ENCODE results near the gene EVL. TPM values are rescaled to one million over a fixed set of nuclear protein-coding genes. Genes with fewer than 3 reads are reported as not detected.

EVL gene
- total and polyA plus RNA-seq, 10 of the 15 experiments (the other 5 are each of a cell fraction or from before 2014, with no cell fraction given): 11.9 to 341 (median 89.8) TPM

- TF ChIP-seq MXI1 (IDR thresholded peaks at IDR 0.05; ENCODE audit: low read depth, low read length) (no peak), ZSCAN29 (IDR thresholded peaks at IDR 0.05) (no peak), ZBTB11 (CRISPR knock-in tag; IDR thresholded peaks at IDR 0.05) (no peak), USF1 (IDR thresholded peaks at IDR 0.05; ENCODE audit: borderline replicate concordance, extremely low read length, insufficient read depth, low read depth, low read length) (peak; percentile 53), RAD21 (IDR thresholded peaks at IDR 0.05; ENCODE audit: insufficient read depth, low read depth, low read length) (peak; percentile 45; the same call in 1 of the 2 replicates)
Observed at GRCh38 chr14:100025111-100025510, 40.1 kb upstream of the EVL start (continued).

GRCh38 chr14:100027771-100028490 is 37.3 kb upstream of the EVL start:
- ChIA-PET CTCF (interaction anchor here (8.0 kb wide), 1 partner anchor 45 kb away, joined by 100 read pairs; no protein-coding TSS in a partner anchor), SMC1A (ENCODE audit: uncharacterized antibody, unreplicated experiment) (interaction anchor here (4.0 kb wide), 1 partner anchor 45 kb away, joined by 52 read pairs; no protein-coding TSS in a partner anchor), POLR2A (no interaction called here), RAD21 (ENCODE audit: unreplicated experiment) (interaction anchor here (0.7 kb wide), 1 partner anchor 762 kb away, joined by 3 read pairs; no protein-coding TSS in a partner anchor)
- H3K4me3 ChIP-seq: no peak overlapping the region
- H3K27me3 ChIP-seq (replicated peaks in 1 of 2; ENCODE audit: control insufficient read depth in 2 of 2, insufficient read depth in 2 of 2, low read length in 1 of 2): no peaks in the 10 kb centered on the region
- FAIRE-seq: no peak
- H3K36me3 ChIP-seq (ENCODE audit: control insufficient read depth in 2 of 2, insufficient read depth in 2 of 2, low read length in 1 of 2): no peaks in the 10 kb centered on the region
- no peaks in the 10 kb centered on the region for H4K20me1 ChIP-seq (ENCODE audit: control insufficient read depth, insufficient read depth)
- H2AFZ ChIP-seq (ENCODE audit: control insufficient read depth, low read depth, low read length): no peak overlapping the region
- TF ChIP-seq USF1 (IDR thresholded peaks at IDR 0.05; ENCODE audit: borderline replicate concordance, extremely low read length, insufficient read depth, low read depth, low read length): no peak
- TF ChIP-seq, protein P1, sequence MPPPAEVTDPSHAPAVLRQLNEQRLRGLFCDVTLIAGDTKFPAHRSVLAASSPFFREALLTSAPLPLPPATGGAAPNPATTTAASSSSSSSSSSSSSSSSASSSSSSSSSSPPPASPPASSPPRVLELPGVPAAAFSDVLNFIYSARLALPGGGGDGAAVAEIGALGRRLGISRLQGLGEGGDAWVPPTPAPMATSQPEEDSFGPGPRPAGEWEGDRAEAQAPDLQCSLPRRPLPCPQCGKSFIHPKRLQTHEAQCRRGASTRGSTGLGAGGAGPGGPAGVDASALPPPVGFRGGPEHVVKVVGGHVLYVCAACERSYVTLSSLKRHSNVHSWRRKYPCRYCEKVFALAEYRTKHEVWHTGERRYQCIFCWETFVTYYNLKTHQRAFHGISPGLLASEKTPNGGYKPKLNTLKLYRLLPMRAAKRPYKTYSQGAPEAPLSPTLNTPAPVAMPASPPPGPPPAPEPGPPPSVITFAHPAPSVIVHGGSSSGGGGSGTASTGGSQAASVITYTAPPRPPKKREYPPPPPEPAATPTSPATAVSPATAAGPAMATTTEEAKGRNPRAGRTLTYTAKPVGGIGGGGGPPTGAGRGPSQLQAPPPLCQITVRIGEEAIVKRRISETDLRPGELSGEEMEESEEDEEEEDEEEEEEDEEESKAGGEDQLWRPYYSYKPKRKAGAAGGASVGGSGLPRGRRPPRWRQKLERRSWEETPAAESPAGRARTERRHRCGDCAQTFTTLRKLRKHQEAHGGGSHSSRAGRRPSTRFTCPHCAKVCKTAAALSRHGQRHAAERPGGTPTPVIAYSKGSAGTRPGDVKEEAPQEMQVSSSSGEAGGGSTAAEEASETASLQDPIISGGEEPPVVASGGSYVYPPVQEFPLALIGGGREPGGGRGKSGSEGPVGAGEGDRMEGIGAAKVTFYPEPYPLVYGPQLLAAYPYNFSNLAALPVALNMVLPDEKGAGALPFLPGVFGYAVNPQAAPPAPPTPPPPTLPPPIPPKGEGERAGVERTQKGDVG (CRISPR knock-in tag; IDR thresholded peaks at IDR 0.05): no peak
- TF ChIP-seq KDM1A (IDR thresholded peaks at IDR 0.05; ENCODE audit: borderline replicate concordance): no peak
- H3K79me2 ChIP-seq (ENCODE audit: control insufficient read depth, insufficient read depth, low read length): no peaks in the 10 kb centered on the region
- no peak overlapping the region for H3K9ac ChIP-seq (ENCODE audit: control insufficient read depth, insufficient read depth, low read length)
- BruUV-seq (replicated peaks): no TSS peak
- H3K27ac ChIP-seq (ENCODE audit: control insufficient read depth, insufficient read depth): no peak overlapping the region
- intact Hi-C loops (cut with micrococcal nuclease; ENCODE audit: unreplicated experiment) (no loop called here), in situ Hi-C loops (cut with MboI) (no loop called here)
- peaks cover 3% of the 10 kb centered on the region; the same call in 1 of the 2 replicates for H3K4me1 ChIP-seq (ENCODE audit: control insufficient read depth, insufficient read depth, low read length)
- whole genome bisulfite sequencing (ENCODE audit: insufficient coverage, insufficient replicate concordance, low lambda C conversion rate, missing lambda C conversion rate): 94% methylated on average over 4 of the region's 4 CpGs
- no peak for ATAC-seq
- H3K4me2 ChIP-seq (ENCODE audit: control insufficient read depth, insufficient read depth): no peak overlapping the region
- DNase-seq (ENCODE audit: low read depth, low spot score): no peak
- H3K9me3 ChIP-seq (replicated peaks; ENCODE audit: control insufficient read depth, insufficient read depth, low read length): no peaks in the 10 kb centered on the region

All from GM12878 (cell line).